GM23338 (cell line): Measurements from ENCODE around the gene FOXC2.

ENCODE experiments used
- CREB1 ChIP-seq: fragments of 250-450 bp; sonication (Bioruptor Pico); IDR thresholded peaks from 2 replicates; pipeline ENCODE4 v1.5.0; 2020; ENCODE audit warnings: low read depth, mild to moderate bottlenecking, moderate library complexity
- EZH2 ChIP-seq: fragments of 200-600 bp; sonication (generic); IDR thresholded peaks from one replicate; pipeline ENCODE4 v1.8.0; 2017; ENCODE audit warnings: antibody characterized with exemption, mild to moderate bottlenecking, low read depth; ENCODE audit not compliant: unreplicated experiment
- EZH2phosphoT487 ChIP-seq: fragments of 200-600 bp; sonication (generic); IDR thresholded peaks from one replicate; pipeline ENCODE4 v1.8.1; 2018; ENCODE audit warnings: antibody characterized with exemption; ENCODE audit not compliant: unreplicated experiment
- JUNB ChIP-seq: IDR thresholded peaks from one replicate; pipeline ENCODE4 v1.6.1; 2016; ENCODE audit warnings: antibody characterized with exemption; ENCODE audit not compliant: unreplicated experiment
- POLR2AphosphoS5 ChIP-seq: IDR thresholded peaks from 2 replicates; pipeline ENCODE4 v1.6.1; 2016; ENCODE audit warnings: antibody characterized with exemption, low read depth
- STAT1 ChIP-seq: IDR thresholded peaks from one replicate; pipeline ENCODE4 v1.6.1; 2016; ENCODE audit warnings: antibody characterized with exemption; ENCODE audit not compliant: unreplicated experiment
- ZNF114 ChIP-seq: fragments of 250-450 bp; sonication (Bioruptor Pico); IDR thresholded peaks from 2 replicates; pipeline ENCODE4 v1.5.0; 2020; ENCODE audit warnings: mild to moderate bottlenecking, moderate library complexity
- ZNF331 ChIP-seq: fragments of 250-450 bp; sonication (Bioruptor Pico); IDR thresholded peaks from 2 replicates; pipeline ENCODE4 v1.5.0; 2020; ENCODE audit warnings: low read depth, mild to moderate bottlenecking, moderate library complexity
- TF ChIP-seq, protein P1 (sequence below), 2 experiments: fragments of 200-600 bp in 1 of 2; sonication (generic) in 1 of 2; conservative IDR thresholded peaks; 2 replicates each; pipeline versions ENCODE4 v1.5.1 to v1.6.1; 2016 to 2017; ENCODE audit warnings: antibody characterized with exemption in 2 of 2, low read depth in 2 of 2, mild to moderate bottlenecking in 2 of 2, moderate library complexity in 1 of 2
- TF ChIP-seq, protein P2 (sequence below): IDR thresholded peaks from one replicate; pipeline ENCODE4 v1.6.1; 2018; ENCODE audit warnings: antibody characterized with exemption; ENCODE audit not compliant: unreplicated experiment
- TF ChIP-seq, protein P3 (sequence below): fragments of 250-450 bp; sonication (Bioruptor Pico); IDR thresholded peaks from 2 replicates; pipeline ENCODE4 v1.5.0; 2020; ENCODE audit warnings: mild to moderate bottlenecking, moderate library complexity
- TF ChIP-seq, protein P4 (sequence below): IDR thresholded peaks from 2 replicates; pipeline ENCODE4 v1.6.1; 2016; ENCODE audit warnings: antibody characterized with exemption

DNA sequence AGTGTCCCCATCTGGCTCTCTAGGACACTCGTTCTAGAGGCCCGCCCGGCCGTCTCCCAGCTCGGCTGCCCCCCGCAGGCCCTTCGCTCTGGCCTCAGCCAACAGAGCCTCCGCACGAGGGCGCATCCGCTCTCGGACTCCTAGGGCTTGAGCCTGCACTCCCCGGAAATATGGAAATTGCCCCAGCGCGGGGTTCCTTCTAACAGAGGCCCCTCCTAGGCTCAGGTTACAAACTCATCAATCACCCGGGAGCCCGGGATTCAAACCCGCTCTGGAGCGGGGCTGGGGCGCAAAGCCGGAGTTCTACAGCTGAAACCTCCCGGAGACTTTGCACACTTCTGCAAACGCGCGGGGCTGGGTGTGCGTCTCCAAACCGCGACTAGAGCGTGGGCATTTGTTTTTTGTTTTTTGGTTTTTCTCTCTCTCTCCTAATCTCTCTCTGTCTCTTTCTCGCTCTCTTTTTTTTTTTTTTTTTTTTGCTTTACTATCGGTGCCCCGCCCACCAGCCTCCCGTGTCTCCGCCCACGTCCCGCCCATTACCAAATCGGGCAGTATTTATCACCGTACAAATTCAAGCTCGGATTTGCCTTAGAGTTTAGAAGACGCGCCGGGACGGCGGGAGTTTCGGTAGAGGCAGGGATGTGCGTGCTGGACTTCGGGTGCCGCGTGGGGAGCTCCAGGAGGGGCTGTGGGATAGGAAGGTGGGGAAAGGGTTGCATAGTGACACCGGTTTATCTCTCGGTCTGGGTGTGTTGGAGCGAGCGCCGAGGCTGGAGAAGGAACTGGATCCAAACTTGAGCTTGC lies 9.3 kb downstream of the FOXC2 start:
- TF ChIP-seq, protein P1, sequence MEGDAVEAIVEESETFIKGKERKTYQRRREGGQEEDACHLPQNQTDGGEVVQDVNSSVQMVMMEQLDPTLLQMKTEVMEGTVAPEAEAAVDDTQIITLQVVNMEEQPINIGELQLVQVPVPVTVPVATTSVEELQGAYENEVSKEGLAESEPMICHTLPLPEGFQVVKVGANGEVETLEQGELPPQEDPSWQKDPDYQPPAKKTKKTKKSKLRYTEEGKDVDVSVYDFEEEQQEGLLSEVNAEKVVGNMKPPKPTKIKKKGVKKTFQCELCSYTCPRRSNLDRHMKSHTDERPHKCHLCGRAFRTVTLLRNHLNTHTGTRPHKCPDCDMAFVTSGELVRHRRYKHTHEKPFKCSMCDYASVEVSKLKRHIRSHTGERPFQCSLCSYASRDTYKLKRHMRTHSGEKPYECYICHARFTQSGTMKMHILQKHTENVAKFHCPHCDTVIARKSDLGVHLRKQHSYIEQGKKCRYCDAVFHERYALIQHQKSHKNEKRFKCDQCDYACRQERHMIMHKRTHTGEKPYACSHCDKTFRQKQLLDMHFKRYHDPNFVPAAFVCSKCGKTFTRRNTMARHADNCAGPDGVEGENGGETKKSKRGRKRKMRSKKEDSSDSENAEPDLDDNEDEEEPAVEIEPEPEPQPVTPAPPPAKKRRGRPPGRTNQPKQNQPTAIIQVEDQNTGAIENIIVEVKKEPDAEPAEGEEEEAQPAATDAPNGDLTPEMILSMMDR (conservative IDR thresholded peaks at IDR 0.05; ENCODE audit: low read depth in 2 of 2) = peak; percentile 62 to 70
- TF ChIP-seq POLR2AphosphoS5 (no peak), EZH2 (peak; percentile 68), EZH2phosphoT487 (no peak), ZNF331 (CRISPR knock-in tag) (no peak), CREB1 (CRISPR knock-in tag) (no peak), ZNF114 (CRISPR knock-in tag) (no peak), JUNB (no peak), STAT1 (no peak)
- TF ChIP-seq, protein P2, sequence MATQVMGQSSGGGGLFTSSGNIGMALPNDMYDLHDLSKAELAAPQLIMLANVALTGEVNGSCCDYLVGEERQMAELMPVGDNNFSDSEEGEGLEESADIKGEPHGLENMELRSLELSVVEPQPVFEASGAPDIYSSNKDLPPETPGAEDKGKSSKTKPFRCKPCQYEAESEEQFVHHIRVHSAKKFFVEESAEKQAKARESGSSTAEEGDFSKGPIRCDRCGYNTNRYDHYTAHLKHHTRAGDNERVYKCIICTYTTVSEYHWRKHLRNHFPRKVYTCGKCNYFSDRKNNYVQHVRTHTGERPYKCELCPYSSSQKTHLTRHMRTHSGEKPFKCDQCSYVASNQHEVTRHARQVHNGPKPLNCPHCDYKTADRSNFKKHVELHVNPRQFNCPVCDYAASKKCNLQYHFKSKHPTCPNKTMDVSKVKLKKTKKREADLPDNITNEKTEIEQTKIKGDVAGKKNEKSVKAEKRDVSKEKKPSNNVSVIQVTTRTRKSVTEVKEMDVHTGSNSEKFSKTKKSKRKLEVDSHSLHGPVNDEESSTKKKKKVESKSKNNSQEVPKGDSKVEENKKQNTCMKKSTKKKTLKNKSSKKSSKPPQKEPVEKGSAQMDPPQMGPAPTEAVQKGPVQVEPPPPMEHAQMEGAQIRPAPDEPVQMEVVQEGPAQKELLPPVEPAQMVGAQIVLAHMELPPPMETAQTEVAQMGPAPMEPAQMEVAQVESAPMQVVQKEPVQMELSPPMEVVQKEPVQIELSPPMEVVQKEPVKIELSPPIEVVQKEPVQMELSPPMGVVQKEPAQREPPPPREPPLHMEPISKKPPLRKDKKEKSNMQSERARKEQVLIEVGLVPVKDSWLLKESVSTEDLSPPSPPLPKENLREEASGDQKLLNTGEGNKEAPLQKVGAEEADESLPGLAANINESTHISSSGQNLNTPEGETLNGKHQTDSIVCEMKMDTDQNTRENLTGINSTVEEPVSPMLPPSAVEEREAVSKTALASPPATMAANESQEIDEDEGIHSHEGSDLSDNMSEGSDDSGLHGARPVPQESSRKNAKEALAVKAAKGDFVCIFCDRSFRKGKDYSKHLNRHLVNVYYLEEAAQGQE = no peak
- TF ChIP-seq, protein P3, sequence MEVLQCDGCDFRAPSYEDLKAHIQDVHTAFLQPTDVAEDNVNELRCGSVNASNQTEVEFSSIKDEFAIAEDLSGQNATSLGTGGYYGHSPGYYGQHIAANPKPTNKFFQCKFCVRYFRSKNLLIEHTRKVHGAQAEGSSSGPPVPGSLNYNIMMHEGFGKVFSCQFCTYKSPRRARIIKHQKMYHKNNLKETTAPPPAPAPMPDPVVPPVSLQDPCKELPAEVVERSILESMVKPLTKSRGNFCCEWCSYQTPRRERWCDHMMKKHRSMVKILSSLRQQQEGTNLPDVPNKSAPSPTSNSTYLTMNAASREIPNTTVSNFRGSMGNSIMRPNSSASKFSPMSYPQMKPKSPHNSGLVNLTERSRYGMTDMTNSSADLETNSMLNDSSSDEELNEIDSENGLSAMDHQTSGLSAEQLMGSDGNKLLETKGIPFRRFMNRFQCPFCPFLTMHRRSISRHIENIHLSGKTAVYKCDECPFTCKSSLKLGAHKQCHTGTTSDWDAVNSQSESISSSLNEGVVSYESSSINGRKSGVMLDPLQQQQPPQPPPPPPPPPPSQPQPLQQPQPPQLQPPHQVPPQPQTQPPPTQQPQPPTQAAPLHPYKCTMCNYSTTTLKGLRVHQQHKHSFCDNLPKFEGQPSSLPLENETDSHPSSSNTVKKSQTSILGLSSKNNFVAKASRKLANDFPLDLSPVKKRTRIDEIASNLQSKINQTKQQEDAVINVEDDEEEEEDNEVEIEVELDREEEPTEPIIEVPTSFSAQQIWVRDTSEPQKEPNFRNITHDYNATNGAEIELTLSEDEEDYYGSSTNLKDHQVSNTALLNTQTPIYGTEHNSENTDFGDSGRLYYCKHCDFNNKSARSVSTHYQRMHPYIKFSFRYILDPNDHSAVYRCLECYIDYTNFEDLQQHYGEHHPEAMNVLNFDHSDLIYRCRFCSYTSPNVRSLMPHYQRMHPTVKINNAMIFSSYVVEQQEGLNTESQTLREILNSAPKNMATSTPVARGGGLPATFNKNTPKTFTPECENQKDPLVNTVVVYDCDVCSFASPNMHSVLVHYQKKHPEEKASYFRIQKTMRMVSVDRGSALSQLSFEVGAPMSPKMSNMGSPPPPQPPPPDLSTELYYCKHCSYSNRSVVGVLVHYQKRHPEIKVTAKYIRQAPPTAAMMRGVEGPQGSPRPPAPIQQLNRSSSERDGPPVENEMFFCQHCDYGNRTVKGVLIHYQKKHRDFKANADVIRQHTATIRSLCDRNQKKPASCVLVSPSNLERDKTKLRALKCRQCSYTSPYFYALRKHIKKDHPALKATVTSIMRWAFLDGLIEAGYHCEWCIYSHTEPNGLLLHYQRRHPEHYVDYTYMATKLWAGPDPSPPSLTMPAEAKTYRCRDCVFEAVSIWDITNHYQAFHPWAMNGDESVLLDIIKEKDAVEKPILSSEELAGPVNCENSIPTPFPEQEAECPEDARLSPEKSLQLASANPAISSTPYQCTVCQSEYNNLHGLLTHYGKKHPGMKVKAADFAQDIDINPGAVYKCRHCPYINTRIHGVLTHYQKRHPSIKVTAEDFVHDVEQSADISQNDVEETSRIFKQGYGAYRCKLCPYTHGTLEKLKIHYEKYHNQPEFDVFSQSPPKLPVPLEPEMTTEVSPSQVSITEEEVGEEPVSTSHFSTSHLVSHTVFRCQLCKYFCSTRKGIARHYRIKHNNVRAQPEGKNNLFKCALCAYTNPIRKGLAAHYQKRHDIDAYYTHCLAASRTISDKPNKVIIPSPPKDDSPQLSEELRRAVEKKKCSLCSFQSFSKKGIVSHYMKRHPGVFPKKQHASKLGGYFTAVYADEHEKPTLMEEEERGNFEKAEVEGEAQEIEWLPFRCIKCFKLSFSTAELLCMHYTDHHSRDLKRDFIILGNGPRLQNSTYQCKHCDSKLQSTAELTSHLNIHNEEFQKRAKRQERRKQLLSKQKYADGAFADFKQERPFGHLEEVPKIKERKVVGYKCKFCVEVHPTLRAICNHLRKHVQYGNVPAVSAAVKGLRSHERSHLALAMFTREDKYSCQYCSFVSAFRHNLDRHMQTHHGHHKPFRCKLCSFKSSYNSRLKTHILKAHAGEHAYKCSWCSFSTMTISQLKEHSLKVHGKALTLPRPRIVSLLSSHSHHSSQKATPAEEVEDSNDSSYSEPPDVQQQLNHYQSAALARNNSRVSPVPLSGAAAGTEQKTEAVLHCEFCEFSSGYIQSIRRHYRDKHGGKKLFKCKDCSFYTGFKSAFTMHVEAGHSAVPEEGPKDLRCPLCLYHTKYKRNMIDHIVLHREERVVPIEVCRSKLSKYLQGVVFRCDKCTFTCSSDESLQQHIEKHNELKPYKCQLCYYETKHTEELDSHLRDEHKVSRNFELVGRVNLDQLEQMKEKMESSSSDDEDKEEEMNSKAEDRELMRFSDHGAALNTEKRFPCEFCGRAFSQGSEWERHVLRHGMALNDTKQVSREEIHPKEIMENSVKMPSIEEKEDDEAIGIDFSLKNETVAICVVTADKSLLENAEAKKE (CRISPR knock-in tag) = no peak
- TF ChIP-seq, protein P4, sequence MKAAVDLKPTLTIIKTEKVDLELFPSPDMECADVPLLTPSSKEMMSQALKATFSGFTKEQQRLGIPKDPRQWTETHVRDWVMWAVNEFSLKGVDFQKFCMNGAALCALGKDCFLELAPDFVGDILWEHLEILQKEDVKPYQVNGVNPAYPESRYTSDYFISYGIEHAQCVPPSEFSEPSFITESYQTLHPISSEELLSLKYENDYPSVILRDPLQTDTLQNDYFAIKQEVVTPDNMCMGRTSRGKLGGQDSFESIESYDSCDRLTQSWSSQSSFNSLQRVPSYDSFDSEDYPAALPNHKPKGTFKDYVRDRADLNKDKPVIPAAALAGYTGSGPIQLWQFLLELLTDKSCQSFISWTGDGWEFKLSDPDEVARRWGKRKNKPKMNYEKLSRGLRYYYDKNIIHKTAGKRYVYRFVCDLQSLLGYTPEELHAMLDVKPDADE = 0 out of 2 replicates have a peak, but pooled peaks have one; percentile 26
